PC-3 (cell line): Measurements from ENCODE around the gene RAET1L. TPM values are rescaled to one million over a fixed set of nuclear protein-coding genes. Genes with fewer than 3 reads are reported as not detected.
A peak's percentile ranks its signal among the peaks of the same experiment; 100 is the strongest.
"Not testable (repeated sequence)": the region's sequence is repeated elsewhere in the genome, so short reads cannot be mapped to it uniquely, and the experiment has no call there.

Experiments
- ATAC-seq: fragments of 200-7000 bp; cut with Tn5 transposase; 2 replicates; pipeline ENCODE4 v1.9.1; 2020; ENCODE audit warnings: mild to moderate bottlenecking, moderate library complexity
- BruUV-seq: library from RNA; stranded (reverse); fragments of 400-500 nt; replicated peaks from 2 replicates; lab custom pipeline; 2021; lab: Mats Ljungman, UMichigan
- CTCF ChIA-PET: fragments of 300-600 bp; sonication (Branson Sonifier 250); formaldehyde crosslinking; loops from one replicate; lab custom pipeline; 2022; ENCODE audit warnings: antibody characterized with exemption; lab: Charles Lee
- POLR2A ChIA-PET: fragments of 300-600 bp; sonication (Branson Sonifier 250); formaldehyde crosslinking; loops from one replicate; lab custom pipeline; 2022; ENCODE audit warnings: antibody characterized with exemption; ENCODE audit not compliant: unreplicated experiment; lab: Charles Lee
- DNase-seq: peaks from one replicate; pipeline ENCODE4 v3.0.0-alpha.2; 2015
- H2AFZ ChIP-seq: fragments of 300-600 bp; sonication (generic); 2 replicates; pipeline ENCODE4 v1.6.0; 2016; ENCODE audit warnings: antibody characterized with exemption, low read length
- H3F3A ChIP-seq: fragments of 300-600 bp; sonication (generic); one replicate; pipeline ENCODE4 v1.6.0; 2017; ENCODE audit warnings: antibody characterized with exemption, low read length, control low read depth, mild to moderate bottlenecking; ENCODE audit not compliant: unreplicated experiment
- H3K27ac ChIP-seq: fragments of 300-600 bp; sonication (generic); 2 replicates; pipeline ENCODE4 v1.5.1; 2016; ENCODE audit warnings: mild to moderate bottlenecking, low read length
- H3K27me3 ChIP-seq: fragments of 300-600 bp; sonication (generic); 2 replicates; pipeline ENCODE4 v1.6.1; 2016; ENCODE audit warnings: low read length, mixed read lengths
- H3K36me3 ChIP-seq: fragments of 300-600 bp; sonication (generic); 2 replicates; pipeline ENCODE4 v1.6.1; 2016; ENCODE audit warnings: low read depth, mixed run types, low read length, mixed read lengths
- H3K4me1 ChIP-seq: fragments of 300-600 bp; sonication (generic); 2 replicates; pipeline ENCODE4 v1.5.1; 2016; ENCODE audit warnings: low read length; ENCODE audit not compliant: insufficient read depth
- H3K4me2 ChIP-seq: fragments of 300-600 bp; sonication (generic); 2 replicates; pipeline ENCODE4 v1.6.0; 2016; ENCODE audit warnings: low read length
- H3K4me3 ChIP-seq: fragments of 300-600 bp; sonication (generic); 2 replicates; pipeline ENCODE4 v1.5.1; 2016; ENCODE audit warnings: mild to moderate bottlenecking, low read length, mixed read lengths
- H3K79me2 ChIP-seq: fragments of 300-600 bp; sonication (generic); 2 replicates; pipeline ENCODE4 v1.6.1; 2017; ENCODE audit warnings: low read length, mixed read lengths
- H3K9ac ChIP-seq: fragments of 300-600 bp; sonication (generic); 2 replicates; pipeline ENCODE4 v1.6.0; 2016; ENCODE audit warnings: mild to moderate bottlenecking, low read length
- H3K9me2 ChIP-seq: fragments of 300-600 bp; sonication (generic); replicated peaks from 2 replicates; pipeline ENCODE4 v1.6.1; 2016; ENCODE audit warnings: mixed run types, low read length, mixed read lengths
- H3K9me3 ChIP-seq: fragments of 300-600 bp; sonication (generic); 2 replicates; pipeline ENCODE4 v1.6.1; 2016; ENCODE audit warnings: low read length, mixed read lengths
- H4K20me1 ChIP-seq: fragments of 300-600 bp; sonication (generic); 2 replicates; pipeline ENCODE4 v1.6.1; 2016; ENCODE audit warnings: low read length, mixed read lengths
- EZH2 ChIP-seq: fragments of 300-600 bp; sonication (generic); IDR thresholded peaks from one replicate; pipeline ENCODE4 v1.6.1; 2017; ENCODE audit warnings: antibody characterized with exemption, mild to moderate bottlenecking, low read length; ENCODE audit not compliant: unreplicated experiment
- EZH2phosphoT487 ChIP-seq: fragments of 300-600 bp; sonication (generic); IDR thresholded peaks from 2 replicates; pipeline ENCODE4 v1.6.1; 2018; ENCODE audit warnings: mild to moderate bottlenecking, antibody characterized with exemption, low read length, borderline replicate concordance
- intact Hi-C: fragments of 100-400 bp; cut with micrococcal nuclease; formaldehyde crosslinking; loops from 2 replicates; pipeline ENCODE4 v1.9.0; 2023
- total RNA-seq: library from RNA; depleted of rRNA; stranded (reverse); fragments of >200 nt; gene quantifications from 2 replicates; pipeline ENCODE4 v1.2.3, GENCODE V29; 2014
- TF ChIP-seq, protein P1 (sequence below): fragments of 300-600 bp; sonication (generic); conservative IDR thresholded peaks from 2 replicates; pipeline ENCODE4 v1.5.1; 2017; ENCODE audit warnings: antibody characterized with exemption, low read depth, mild to moderate bottlenecking, low read length

The RAET1L gene
- total RNA-seq, 1 experiment from 2014 or later = 3.6 TPM

DNA sequence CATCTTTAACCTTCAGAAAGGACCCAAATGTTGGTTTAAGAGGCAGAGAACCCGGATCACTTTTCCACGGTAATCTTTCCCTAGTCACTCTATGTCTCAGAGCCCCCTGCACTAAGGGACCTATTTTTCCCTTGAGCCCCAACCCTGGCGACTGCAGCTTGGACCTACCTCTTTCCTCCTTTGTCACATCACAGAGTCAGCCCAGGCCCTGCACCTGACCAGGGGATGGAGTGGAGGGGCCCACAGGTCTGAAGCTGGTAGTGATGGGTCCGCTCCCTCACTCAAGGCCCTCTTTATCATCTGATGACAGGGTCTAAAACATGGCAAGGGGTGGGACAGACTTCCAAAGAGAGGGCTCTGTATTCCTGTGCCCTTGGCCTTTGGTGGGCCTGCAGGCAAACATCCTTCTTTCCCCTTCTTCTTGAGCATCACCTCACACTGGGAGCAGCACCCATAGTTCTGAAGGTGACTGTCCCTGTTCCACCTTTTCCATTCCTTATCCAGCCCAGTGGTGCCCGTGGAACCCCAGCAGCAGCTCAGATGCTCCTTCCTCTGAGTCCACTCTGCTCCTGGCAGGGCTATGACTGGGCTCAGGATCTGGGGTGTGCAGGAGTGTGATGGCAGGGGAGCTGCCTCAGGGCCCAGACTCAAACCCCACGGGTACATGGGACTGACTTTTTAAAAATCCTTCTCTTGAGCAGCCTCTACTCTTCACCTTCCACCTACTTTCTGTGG, 6.3 kb downstream of the RAET1L start:
- Histone ChIP-seq H3K27ac (no peak overlapping the region), H3K9me2 (no peaks in the 10 kb centered on the region), H2AFZ (no peak overlapping the region), H3K79me2 (no peaks in the 10 kb centered on the region), H3K9ac (no peak overlapping the region), H3K36me3 (no peaks in the 10 kb centered on the region), H4K20me1 (no peaks in the 10 kb centered on the region), H3K9me3 (no peaks in the 10 kb centered on the region), H3K4me1 (no peaks in the 10 kb centered on the region), H3F3A (no peaks in the 10 kb centered on the region), H3K4me3 (no peak overlapping the region), H3K4me2 (no peak overlapping the region), H3K27me3 (no peaks in the 10 kb centered on the region)
- ChIA-PET CTCF (no interaction called here), POLR2A (no interaction called here)
- DNase-seq (no peak), ATAC-seq (no peak)
- intact Hi-C loops = loop anchor here (5.0 to 10.0 kb wide), 3 partner anchors 294 to 798 kb away; partner anchors contain the start of gene GINM1
- no TSS peak for BruUV-seq
- TF ChIP-seq EZH2phosphoT487 (no peak), EZH2 (no peak)
- TF ChIP-seq, protein P1, sequence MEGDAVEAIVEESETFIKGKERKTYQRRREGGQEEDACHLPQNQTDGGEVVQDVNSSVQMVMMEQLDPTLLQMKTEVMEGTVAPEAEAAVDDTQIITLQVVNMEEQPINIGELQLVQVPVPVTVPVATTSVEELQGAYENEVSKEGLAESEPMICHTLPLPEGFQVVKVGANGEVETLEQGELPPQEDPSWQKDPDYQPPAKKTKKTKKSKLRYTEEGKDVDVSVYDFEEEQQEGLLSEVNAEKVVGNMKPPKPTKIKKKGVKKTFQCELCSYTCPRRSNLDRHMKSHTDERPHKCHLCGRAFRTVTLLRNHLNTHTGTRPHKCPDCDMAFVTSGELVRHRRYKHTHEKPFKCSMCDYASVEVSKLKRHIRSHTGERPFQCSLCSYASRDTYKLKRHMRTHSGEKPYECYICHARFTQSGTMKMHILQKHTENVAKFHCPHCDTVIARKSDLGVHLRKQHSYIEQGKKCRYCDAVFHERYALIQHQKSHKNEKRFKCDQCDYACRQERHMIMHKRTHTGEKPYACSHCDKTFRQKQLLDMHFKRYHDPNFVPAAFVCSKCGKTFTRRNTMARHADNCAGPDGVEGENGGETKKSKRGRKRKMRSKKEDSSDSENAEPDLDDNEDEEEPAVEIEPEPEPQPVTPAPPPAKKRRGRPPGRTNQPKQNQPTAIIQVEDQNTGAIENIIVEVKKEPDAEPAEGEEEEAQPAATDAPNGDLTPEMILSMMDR = no peak

DNA sequence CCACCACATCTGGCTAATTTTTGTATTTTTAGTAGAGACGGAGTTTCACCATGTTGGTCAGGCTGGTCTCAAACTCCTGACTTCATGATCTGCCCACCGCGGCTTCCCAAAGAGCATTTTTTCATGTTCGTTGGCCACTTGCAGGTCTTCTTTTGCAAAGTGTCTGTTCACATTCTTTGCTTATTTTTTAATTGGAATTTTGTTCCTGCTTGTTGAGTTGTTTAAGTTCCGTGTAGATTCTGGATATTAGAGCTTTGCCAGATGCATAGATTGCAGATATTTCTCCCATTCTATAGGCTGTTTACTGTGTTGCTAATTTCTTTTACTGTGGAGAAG, 8.2 kb downstream of the RAET1L start:
- H3K4me3 ChIP-seq, BruUV-seq, H3K9me3 ChIP-seq, H3K4me2 ChIP-seq, H4K20me1 ChIP-seq, H3K79me2 ChIP-seq, DNase-seq, H3K27ac ChIP-seq, H3K9ac ChIP-seq, H2AFZ ChIP-seq, ATAC-seq, H3K4me1 ChIP-seq, H3F3A ChIP-seq, H3K36me3 ChIP-seq, POLR2A ChIA-PET, H3K9me2 ChIP-seq, H3K27me3 ChIP-seq: not testable (repeated sequence)
- TF ChIP-seq, protein P1 = peak; percentile 25; the same call in 1 of the 2 replicates
- intact Hi-C loops = loop anchor here (1.0 to 10.0 kb wide), 4 partner anchors 83 to 800 kb away; partner anchors contain the start of gene GINM1
- CTCF ChIA-PET = interaction anchor here (0.6 kb wide), 1 partner anchor 66 kb away, joined by 4 read pairs; no protein-coding TSS in a partner anchor
